OCI-M1 (cell line): ENCODE results near the gene CR1.
A peak's percentile ranks its signal among the peaks of the same experiment; 100 is the strongest.
"Not testable (repeated sequence)": the region's sequence is repeated elsewhere in the genome, so short reads cannot be mapped to it uniquely, and the experiment has no call there.

Source experiments
- DNase-seq: peaks from one replicate; lab custom pipeline; 2025; lab: John Stamatoyannopoulos, UW

The CR1 gene

GRCh38 chr1:207503950-207504349 lies 8.0 kb downstream of the CR1 start:
- no peak for DNase-seq

GRCh38 chr1:207504438-207504837 lies 8.5 kb downstream of the CR1 start:
- DNase-seq = no peak

GRCh38 chr1:207510444-207510843 lies 14.5 kb downstream of the CR1 start:
- no peak for DNase-seq

GRCh38 chr1:207514890-207515289 lies 18.9 kb downstream of the CR1 start:
- no peak for DNase-seq

- peak; percentile 25 for DNase-seq
Measured at GRCh38 chr1:207516729-207517128, 20.8 kb downstream of the CR1 start.

- peak; percentile 66 for DNase-seq
Measured at GRCh38 chr1:207518608-207519236, 22.8 kb downstream of the CR1 start.

DNA sequence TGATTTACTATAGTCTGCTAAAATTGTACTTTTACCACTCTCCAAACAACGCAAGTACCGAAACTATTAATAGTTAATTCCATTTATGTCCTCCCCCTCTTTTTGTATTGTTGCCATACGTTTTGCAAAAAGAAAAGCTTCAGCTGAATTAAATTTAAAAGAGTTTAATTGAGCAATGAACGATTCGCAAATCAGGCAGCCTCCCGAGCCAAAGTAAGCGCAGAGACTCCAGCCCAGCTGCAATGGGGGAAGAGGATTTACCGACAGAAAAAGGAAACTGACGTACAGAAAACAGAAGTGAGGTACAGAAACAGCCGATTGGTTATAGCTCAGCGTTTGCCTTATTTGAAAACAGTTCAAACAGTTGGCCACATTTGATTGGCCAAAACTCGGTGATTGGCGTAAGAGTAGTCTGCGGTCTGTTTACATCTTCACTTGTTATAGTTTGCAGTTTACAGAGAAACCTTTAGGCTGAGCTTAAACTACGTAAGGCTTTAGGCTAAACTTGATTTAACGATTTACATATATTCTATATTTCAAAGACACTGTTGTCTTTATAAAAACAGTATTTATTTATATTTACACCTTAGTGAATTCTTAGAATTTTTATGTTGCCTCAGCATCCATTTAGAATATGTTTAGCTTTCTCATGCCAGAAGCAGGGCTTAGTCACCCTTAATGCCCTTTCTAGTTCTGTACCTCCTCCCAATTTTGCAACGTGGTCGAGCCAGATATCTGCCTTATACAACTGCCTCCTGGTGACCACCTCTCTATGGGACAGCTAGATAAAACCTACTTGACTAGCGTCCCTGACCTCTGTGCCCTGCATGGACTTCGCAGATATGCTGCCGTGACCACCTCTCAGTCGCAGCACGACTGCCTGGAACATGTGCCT lies 23.8 kb downstream of the CR1 start:
- DNase-seq = peak; percentile 99

DNA sequence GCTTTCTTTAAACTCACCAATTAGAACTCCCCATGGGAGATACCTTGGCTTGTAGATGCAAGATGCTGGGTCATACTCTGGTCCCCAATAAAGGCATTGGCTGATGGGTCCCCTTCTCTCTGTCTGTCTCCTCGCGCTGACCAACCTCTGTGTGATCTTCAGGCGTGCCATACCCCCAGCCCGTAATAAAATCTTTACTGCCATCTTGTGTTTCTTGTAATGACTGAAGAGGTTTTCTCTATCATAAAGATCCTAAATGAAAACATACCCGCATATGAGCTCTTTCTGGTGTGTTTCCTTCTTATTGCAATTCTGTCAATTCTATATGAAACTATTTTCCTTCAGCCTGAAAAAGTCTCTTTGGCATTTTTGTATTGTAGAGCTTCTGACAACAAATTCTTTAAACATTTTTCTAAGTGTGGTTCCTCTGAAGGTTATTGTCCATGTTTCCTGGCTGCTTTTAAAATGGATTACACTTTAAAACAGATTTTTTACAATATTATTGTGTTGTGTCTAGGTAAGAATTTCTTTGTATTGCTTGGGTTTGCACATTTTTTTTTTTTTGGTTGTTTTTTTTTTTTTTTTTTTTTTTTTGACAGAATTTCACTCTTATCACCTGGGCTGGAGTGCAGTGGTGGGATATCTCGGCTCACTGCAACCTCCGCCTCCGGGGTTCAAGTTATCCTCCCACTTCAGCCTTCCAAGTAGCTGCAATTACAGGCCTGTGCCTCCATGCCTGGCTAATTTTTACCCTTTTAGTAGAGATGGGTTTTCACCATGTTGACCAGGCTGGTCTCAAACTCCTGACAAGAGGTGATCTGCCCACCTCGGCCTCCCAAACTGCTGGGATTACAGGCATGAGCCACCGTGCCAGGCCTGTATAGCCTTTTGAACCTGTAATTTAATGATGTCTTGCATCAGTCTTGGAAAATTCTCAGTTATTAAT lies 24.7 kb downstream of the CR1 start:
- DNase-seq = peak; percentile 84

- not testable (repeated sequence) for DNase-seq
Measured at GRCh38 chr1:207525239-207525638, 29.3 kb downstream of the CR1 start.

DNA sequence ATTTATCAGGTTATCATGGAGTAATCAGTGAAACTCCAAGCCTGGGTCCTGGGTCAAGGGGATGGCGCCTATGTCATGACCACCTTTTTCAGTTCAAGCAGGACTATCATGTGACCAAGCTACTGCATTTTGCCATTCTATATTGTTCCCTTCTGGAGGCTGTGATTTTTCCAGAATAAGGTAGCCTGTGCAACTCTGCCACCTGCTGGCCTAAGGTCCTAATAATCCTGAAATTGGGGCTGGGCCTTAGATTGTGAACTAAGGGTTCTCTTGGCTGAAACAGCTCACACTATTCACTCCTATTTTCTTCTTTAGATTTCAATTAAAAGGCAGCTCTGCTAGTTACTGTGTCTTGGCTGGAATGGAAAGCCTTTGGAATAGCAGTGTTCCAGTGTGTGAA lies 32.4 kb downstream of the CR1 start:
- not testable (repeated sequence) for DNase-seq

GRCh38 chr1:207536263-207536662 lies 40.3 kb downstream of the CR1 start:
- not testable (repeated sequence) for DNase-seq

- DNase-seq = not testable (repeated sequence)
Measured at GRCh38 chr1:207546677-207547357, 50.9 kb downstream of the CR1 start.

GRCh38 chr1:207554823-207555222 lies 58.9 kb downstream of the CR1 start:
- DNase-seq = not testable (repeated sequence)

DNA sequence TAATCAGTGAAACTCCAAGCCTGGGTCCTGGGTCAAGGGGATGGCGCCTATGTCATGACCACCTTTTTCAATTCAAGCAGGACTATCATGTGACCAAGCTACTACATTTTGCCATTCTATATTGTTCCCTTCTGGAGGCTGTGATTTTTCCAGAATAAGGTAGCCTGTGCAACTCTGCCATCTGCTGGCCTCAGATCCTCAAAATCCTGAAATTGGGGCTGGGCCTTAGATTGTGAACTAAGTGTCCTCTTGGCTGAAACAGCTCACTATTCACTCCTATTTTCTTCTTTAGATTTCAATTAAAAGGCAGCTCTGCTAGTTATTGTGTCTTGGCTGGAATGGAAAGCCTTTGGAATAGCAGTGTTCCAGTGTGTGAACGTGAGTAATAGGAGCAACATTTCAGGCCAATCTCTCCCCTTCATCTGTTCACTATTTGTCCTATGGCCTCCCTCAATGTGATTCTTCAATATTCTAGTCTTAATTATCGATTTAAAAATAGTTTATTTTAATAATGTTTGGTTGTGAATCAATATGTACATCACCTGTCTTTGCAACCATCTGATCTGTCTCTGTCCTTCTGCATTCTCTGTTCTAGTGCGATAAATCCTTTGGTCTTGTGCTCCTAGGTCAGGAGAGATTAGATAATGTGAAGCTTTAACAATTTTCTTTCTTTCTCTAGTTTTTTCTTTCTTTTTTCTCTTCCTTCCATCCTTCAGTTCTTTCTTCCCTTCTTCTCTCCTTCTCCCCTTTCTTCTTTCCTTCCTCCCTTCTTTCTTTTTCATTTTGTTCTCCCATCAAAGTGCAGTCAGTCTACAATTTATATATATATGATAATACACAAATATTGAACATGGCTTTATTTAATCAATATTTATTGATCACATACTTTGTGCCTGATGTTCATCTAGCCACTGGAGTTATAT lies 69.8 kb downstream of the CR1 start:
- peak; percentile 76 for DNase-seq

- not testable (repeated sequence) for DNase-seq
Measured at GRCh38 chr1:207571926-207572325, 76.0 kb downstream of the CR1 start.

- DNase-seq = not testable (repeated sequence)
Measured at GRCh38 chr1:207573074-207573473, 77.1 kb downstream of the CR1 start.

GRCh38 chr1:207575381-207575780 lies 79.4 kb downstream of the CR1 start:
- not testable (repeated sequence) for DNase-seq

- peak; percentile 42 for DNase-seq
Measured at GRCh38 chr1:207578796-207579435, 83.0 kb downstream of the CR1 start.

DNA sequence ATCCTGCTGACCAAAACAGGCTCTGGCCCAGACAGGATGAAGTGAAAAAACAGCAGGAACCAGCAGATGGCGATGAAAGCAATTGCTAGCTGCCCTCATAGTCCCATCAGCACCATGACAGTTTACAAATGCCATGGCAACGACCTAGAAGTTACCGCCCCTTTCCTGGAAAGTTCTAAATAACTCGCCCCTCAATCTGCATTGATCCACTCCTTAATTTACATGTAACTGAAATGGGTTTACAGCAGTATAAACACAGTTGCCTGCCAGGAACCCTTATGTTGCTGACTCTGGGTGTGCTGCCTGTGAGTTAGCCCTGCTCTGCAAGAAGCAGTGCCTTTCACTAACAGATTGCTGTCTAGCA lies 83.5 kb downstream of the CR1 start:
- DNase-seq = peak; percentile 95
